ENCODE results near the gene GAREM1. TPM values are rescaled to one million over a fixed set of nuclear protein-coding genes. Genes with fewer than 3 reads are reported as not detected.

GAREM1 gene
- total and polyA plus RNA-seq, 2 of the 8 experiments (the other 6 are each of a cell fraction or from before 2014, with no cell fraction given), result 3.6 to 9.2 TPM

GRCh38 chr18:32450874-32451273, 19.8 kb downstream of the GAREM1 start (continued):
- no peak for TF ChIP-seq JUND (IDR thresholded peaks at IDR 0.05; ENCODE audit: low read length)
- no peak for TF ChIP-seq MAFK (IDR thresholded peaks at IDR 0.05; ENCODE audit: low read depth, low read length)
- TF ChIP-seq SP4 (IDR thresholded peaks at IDR 0.05; ENCODE audit: low read length), result no peak

Data from H1 (cell line).